ENCODE measurements around the gene SLC19A3. TPM values are rescaled to one million over a fixed set of nuclear protein-coding genes. Genes with fewer than 3 reads are reported as not detected.

Gene SLC19A3
- total RNA-seq, 4 donors from 2014 or later: 253 to 521 (median 402) TPM

DNA sequence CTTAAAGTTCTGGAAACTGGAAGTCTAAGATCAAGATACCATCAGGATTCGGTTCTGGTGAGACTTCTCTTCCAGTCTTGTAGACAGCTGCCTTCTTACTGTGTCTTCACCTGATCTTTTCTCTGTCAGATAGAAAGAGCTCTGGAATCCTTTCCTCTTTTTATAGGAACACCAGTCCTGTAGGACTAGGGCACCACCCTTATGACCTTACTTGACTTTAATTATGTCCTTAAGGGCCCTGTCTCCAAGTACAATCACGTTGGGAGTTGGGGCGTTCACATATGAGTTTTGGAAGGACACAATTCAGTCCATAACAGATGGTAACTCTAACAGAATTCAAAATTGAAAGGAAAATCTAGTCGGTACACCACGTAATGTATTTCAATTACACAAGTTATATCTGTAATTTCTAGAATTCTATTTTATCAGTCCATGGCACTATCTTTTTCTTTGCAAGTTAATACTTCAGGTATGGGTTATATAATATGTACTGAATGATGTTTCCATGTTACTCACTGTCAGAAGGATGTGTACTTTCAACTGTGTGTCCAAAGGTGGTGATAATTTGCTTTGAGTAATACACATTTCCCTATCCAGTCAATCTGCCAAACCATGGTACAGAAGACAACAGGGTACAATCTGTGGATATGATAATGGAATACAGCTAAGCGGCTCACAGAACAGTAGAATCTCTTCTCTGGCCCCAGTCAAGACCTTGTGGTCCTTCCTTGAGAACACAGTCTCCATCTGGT is 52.5 kb downstream of the SLC19A3 start:
- TF ChIP-seq, protein P1, sequence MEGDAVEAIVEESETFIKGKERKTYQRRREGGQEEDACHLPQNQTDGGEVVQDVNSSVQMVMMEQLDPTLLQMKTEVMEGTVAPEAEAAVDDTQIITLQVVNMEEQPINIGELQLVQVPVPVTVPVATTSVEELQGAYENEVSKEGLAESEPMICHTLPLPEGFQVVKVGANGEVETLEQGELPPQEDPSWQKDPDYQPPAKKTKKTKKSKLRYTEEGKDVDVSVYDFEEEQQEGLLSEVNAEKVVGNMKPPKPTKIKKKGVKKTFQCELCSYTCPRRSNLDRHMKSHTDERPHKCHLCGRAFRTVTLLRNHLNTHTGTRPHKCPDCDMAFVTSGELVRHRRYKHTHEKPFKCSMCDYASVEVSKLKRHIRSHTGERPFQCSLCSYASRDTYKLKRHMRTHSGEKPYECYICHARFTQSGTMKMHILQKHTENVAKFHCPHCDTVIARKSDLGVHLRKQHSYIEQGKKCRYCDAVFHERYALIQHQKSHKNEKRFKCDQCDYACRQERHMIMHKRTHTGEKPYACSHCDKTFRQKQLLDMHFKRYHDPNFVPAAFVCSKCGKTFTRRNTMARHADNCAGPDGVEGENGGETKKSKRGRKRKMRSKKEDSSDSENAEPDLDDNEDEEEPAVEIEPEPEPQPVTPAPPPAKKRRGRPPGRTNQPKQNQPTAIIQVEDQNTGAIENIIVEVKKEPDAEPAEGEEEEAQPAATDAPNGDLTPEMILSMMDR (IDR thresholded peaks at IDR 0.05; ENCODE audit: low read depth): no peak

GRCh38 chr2:227661827-227662226 is 56.0 kb downstream of the SLC19A3 start:
- TF ChIP-seq, protein P1 (IDR thresholded peaks at IDR 0.05; ENCODE audit: low read depth): no peak

- TF ChIP-seq, protein P1 (IDR thresholded peaks at IDR 0.05; ENCODE audit: low read depth): no peak
Measured at GRCh38 chr2:227661025-227661649, 56.7 kb downstream of the SLC19A3 start.

DNA sequence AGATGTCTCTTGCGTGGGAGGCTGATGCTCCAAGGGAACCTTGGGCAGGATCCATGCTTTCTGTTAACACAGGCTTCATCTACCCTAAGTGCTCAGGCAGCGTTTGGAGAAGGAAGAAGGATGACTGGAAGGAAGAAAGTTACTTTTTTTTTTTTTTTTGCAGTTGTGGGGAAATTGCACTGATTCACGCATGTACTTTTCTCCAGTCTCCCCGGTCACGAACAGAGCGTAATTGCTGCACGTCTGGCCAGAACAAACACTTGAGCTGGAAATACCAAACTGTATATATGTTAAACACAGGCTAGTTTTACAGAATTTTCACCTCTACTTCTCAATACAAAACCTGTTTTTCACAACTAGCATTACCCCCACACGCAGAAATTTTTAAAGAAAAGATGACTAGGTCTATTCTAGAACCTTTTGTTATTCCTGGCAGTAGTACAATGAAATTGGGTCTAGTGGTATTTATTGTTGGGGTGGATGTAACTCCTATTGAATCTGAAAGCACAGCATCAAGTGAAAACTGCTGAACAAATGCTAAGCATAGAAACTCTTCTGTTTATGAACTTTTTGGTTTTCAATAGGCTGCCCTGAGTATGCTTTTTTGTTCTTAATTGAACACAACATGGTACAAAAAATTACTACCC is 60.5 kb downstream of the SLC19A3 start:
- TF ChIP-seq, protein P1 (IDR thresholded peaks at IDR 0.05; ENCODE audit: low read depth): no peak

- TF ChIP-seq, protein P1 (IDR thresholded peaks at IDR 0.05; ENCODE audit: low read depth): no peak
Measured at GRCh38 chr2:227655454-227655853, 62.4 kb downstream of the SLC19A3 start.

- TF ChIP-seq, protein P1 (IDR thresholded peaks at IDR 0.05; ENCODE audit: low read depth): no peak
Measured at GRCh38 chr2:227654426-227654825, 63.4 kb downstream of the SLC19A3 start.

DNA sequence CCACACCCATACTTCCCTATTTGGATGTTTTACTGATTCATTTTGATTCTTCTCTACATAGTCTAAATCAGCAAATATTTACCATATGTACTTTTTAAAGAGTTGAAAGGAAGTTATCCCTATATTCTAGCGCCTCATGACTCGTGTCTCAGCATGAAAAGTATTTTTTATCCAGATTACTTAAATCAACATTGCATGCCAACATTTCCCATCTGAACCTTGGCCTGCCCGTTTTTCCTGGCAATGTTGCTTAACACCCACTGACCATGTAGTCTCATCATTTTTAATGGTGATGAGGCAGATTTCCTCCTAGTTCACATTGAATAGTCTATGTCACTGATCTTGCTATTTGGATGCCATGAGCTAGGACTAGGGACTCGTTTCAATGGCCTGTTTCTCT is 64.4 kb downstream of the SLC19A3 start:
- TF ChIP-seq, protein P1 (IDR thresholded peaks at IDR 0.05; ENCODE audit: low read depth): no peak

Measured in subcutaneous adipose tissue (tissue), 4 donors.